ENCODE data around the gene TMEM86B. TPM values are rescaled to one million over a fixed set of nuclear protein-coding genes. Genes with fewer than 3 reads are reported as not detected.

The TMEM86B gene
- polyA plus RNA-seq, 1 donor (not counting 4 experiments of a cell fraction or from before 2014, with no cell fraction given): 0.60 TPM

DNA sequence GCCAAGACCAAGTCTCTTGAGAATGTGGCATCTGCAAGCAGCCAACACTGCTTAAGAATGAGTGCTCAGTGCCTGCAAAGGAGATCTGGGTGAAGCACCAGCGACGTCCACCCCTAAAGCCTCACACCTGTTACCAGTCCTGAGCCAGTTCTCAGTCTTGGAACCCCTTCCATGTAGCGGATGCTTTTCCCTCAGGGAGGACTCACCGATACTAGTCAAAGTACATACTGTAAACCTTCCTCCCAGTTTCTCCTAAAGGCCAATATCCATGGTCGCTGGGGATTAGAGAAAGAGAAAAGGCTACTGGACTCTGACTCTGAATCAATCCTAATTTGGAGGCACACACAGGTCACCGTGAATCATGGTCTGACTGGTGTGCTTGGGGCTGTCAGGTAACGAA lies 15.0 kb downstream of the TMEM86B start:
- no peak for FAIRE-seq
- dilution Hi-C loops (cut with MboI; ENCODE audit: extremely low pct_ligation_motif_present, low sequenced_read_pairs): no loop called here
- no peaks in the 10 kb centered on the region for H3K36me3 ChIP-seq (ENCODE audit: control insufficient read depth in 2 of 2, extremely low read depth in 1 of 2, insufficient read depth in 2 of 2, low read length in 2 of 2)

DNA sequence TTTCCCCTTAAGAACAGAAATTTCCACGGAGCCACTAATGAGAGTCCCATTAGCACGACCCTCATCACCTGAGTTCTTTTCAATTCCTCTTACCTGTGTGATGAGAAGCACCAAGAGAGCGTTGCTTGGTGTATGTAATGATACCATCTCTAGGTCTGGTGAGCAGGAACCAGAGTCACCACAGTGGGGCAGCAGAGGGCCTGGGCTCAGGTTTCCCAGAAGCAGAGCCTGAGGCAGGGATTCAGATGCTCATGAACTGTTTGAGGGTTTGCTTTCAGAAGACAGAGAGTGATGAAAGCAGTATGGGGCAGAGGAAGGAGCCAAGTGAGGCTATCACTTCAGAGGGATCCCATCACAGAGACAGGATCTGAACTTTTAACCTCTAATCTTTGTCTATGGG lies 16.1 kb downstream of the TMEM86B start:
- H4K20me1 ChIP-seq (ENCODE audit: control insufficient read depth, extremely low read depth, insufficient read depth, low read length): peaks cover 3% of the 10 kb centered on the region
- no peak overlapping the region for H3K9ac ChIP-seq (ENCODE audit: control insufficient read depth, extremely low read depth, insufficient read depth, low read length)
- no peaks in the 10 kb centered on the region for H3K27me3 ChIP-seq (ENCODE audit: control insufficient read depth, extremely low read depth, insufficient read depth, low read length)
- H3K27ac ChIP-seq (ENCODE audit: control insufficient read depth, insufficient read depth, low read length): no peak overlapping the region
- H3K9me1 ChIP-seq (ENCODE audit: control insufficient read depth, extremely low read depth, insufficient read depth, low read length): peaks cover 7% of the 10 kb centered on the region
- H2AFZ ChIP-seq (ENCODE audit: control insufficient read depth, low read length): no peak overlapping the region
- H3K36me3 ChIP-seq (ENCODE audit: control insufficient read depth in 2 of 2, extremely low read depth in 1 of 2, insufficient read depth in 2 of 2, low read length in 2 of 2): no peaks in the 10 kb centered on the region
- DNase-seq (ENCODE audit: low read depth, low spot score) (no peak), FAIRE-seq (no peak)
- peaks cover 22% of the 10 kb centered on the region for H3K4me1 ChIP-seq (ENCODE audit: control insufficient read depth, extremely low read depth, insufficient read depth, low read length)
- H3K79me2 ChIP-seq (ENCODE audit: control insufficient read depth, insufficient read depth, low read length): no peaks in the 10 kb centered on the region
- H3K4me3 ChIP-seq (ENCODE audit: control insufficient read depth in 2 of 3, extremely low read depth in 1 of 3, insufficient read depth in 2 of 3, low read depth in 1 of 3, low read length in 3 of 3): no peak overlapping the region
- H3K9me3 ChIP-seq (ENCODE audit: control insufficient read depth, low read depth, low read length): no peaks in the 10 kb centered on the region
- dilution Hi-C loops (cut with MboI; ENCODE audit: extremely low pct_ligation_motif_present, low sequenced_read_pairs): no loop called here
- H3K4me2 ChIP-seq (ENCODE audit: control insufficient read depth, extremely low read depth, insufficient read depth, low read depth, low read length): no peak overlapping the region
- no peak for TF ChIP-seq EZH2 (IDR thresholded peaks at IDR 0.05; ENCODE audit: low read length)
- TF ChIP-seq, protein P1, sequence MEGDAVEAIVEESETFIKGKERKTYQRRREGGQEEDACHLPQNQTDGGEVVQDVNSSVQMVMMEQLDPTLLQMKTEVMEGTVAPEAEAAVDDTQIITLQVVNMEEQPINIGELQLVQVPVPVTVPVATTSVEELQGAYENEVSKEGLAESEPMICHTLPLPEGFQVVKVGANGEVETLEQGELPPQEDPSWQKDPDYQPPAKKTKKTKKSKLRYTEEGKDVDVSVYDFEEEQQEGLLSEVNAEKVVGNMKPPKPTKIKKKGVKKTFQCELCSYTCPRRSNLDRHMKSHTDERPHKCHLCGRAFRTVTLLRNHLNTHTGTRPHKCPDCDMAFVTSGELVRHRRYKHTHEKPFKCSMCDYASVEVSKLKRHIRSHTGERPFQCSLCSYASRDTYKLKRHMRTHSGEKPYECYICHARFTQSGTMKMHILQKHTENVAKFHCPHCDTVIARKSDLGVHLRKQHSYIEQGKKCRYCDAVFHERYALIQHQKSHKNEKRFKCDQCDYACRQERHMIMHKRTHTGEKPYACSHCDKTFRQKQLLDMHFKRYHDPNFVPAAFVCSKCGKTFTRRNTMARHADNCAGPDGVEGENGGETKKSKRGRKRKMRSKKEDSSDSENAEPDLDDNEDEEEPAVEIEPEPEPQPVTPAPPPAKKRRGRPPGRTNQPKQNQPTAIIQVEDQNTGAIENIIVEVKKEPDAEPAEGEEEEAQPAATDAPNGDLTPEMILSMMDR (optimal IDR thresholded peaks at IDR 0.05 in 1 of 3, IDR thresholded peaks at IDR 0.05 in 1 of 3, conservative IDR thresholded peaks at IDR 0.05 in 1 of 3; ENCODE audit: extremely low read depth in 1 of 3, insufficient read depth in 2 of 3, low read length in 3 of 3): peak; percentile 21 to 47 (median 38)

More for the DNA sequence above, 15.0 kb downstream of the TMEM86B start:
- Histone ChIP-seq H3K4me2 (ENCODE audit: control insufficient read depth, extremely low read depth, insufficient read depth, low read depth, low read length) (no peak overlapping the region), H3K79me2 (ENCODE audit: control insufficient read depth, insufficient read depth, low read length) (no peaks in the 10 kb centered on the region), H3K27me3 (ENCODE audit: control insufficient read depth, extremely low read depth, insufficient read depth, low read length) (no peaks in the 10 kb centered on the region), H3K9me3 (ENCODE audit: control insufficient read depth, low read depth, low read length) (no peaks in the 10 kb centered on the region), H4K20me1 (ENCODE audit: control insufficient read depth, extremely low read depth, insufficient read depth, low read length) (peaks cover 3% of the 10 kb centered on the region), H3K4me1 (ENCODE audit: control insufficient read depth, extremely low read depth, insufficient read depth, low read length) (peaks cover 22% of the 10 kb centered on the region), H3K4me3 (ENCODE audit: control insufficient read depth in 2 of 3, extremely low read depth in 1 of 3, insufficient read depth in 2 of 3, low read depth in 1 of 3, low read length in 3 of 3) (no peak overlapping the region), H2AFZ (ENCODE audit: control insufficient read depth, low read length) (no peak overlapping the region), H3K27ac (ENCODE audit: control insufficient read depth, insufficient read depth, low read length) (no peak overlapping the region), H3K9ac (ENCODE audit: control insufficient read depth, extremely low read depth, insufficient read depth, low read length) (no peak overlapping the region), H3K9me1 (ENCODE audit: control insufficient read depth, extremely low read depth, insufficient read depth, low read length) (peaks cover 7% of the 10 kb centered on the region)
- TF ChIP-seq EZH2 (IDR thresholded peaks at IDR 0.05; ENCODE audit: low read length): no peak
- TF ChIP-seq, protein P1 (optimal IDR thresholded peaks at IDR 0.05 in 1 of 3, IDR thresholded peaks at IDR 0.05 in 1 of 3, conservative IDR thresholded peaks at IDR 0.05 in 1 of 3; ENCODE audit: extremely low read depth in 1 of 3, insufficient read depth in 2 of 3, low read length in 3 of 3): no peak
- DNase-seq (ENCODE audit: low read depth, low spot score): no peak
